Measurements from ENCODE around the gene EFCAB9. TPM values are rescaled to one million over a fixed set of nuclear protein-coding genes. Genes with fewer than 3 reads are reported as not detected.
A peak's percentile ranks its signal among the peaks of the same experiment; 100 is the strongest.

EFCAB9 gene
- total RNA-seq, 6 experiments from 2014 or later: not detected

DNA sequence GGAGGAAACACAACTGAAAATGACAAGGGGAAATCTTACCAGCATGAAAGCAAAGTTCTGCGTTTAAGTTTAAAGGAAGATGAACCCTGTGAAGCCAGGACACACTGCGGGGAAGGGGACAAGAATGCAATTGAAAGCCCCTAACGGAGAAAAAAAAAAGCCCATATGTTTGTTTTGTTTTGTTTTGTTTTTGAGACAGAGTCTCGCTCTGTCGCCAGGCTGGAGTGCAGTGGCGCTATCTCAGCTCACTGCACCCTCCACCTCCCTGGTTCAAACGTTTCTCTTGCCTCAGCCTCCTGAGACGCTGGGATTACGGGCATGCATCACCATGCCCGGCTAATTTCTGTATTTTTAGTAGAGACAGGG, 8.9 kb upstream of the EFCAB9 start:
- Mint-ChIP-seq H3K27ac (peak overlapping the region; percentile 53; the same call in 1 of the 2 replicates), H3K4me1 (ENCODE audit: low read depth) (peaks cover 37% of the 10 kb centered on the region), H3K4me3 (peak overlapping the region; percentile 98; the same call in 1 of the 2 replicates), H3K27me3 (ENCODE audit: insufficient read depth) (peaks cover 2% of the 10 kb centered on the region; the same call in 1 of the 2 replicates), H3K36me3 (ENCODE audit: low read depth) (peaks cover 17% of the 10 kb centered on the region; the same call in 1 of the 2 replicates), H3K9me3 (no peaks in the 10 kb centered on the region)
- TF ChIP-seq, protein P1, sequence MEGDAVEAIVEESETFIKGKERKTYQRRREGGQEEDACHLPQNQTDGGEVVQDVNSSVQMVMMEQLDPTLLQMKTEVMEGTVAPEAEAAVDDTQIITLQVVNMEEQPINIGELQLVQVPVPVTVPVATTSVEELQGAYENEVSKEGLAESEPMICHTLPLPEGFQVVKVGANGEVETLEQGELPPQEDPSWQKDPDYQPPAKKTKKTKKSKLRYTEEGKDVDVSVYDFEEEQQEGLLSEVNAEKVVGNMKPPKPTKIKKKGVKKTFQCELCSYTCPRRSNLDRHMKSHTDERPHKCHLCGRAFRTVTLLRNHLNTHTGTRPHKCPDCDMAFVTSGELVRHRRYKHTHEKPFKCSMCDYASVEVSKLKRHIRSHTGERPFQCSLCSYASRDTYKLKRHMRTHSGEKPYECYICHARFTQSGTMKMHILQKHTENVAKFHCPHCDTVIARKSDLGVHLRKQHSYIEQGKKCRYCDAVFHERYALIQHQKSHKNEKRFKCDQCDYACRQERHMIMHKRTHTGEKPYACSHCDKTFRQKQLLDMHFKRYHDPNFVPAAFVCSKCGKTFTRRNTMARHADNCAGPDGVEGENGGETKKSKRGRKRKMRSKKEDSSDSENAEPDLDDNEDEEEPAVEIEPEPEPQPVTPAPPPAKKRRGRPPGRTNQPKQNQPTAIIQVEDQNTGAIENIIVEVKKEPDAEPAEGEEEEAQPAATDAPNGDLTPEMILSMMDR (IDR thresholded peaks at IDR 0.05): no peak
- DNase-seq: no peak

DNA sequence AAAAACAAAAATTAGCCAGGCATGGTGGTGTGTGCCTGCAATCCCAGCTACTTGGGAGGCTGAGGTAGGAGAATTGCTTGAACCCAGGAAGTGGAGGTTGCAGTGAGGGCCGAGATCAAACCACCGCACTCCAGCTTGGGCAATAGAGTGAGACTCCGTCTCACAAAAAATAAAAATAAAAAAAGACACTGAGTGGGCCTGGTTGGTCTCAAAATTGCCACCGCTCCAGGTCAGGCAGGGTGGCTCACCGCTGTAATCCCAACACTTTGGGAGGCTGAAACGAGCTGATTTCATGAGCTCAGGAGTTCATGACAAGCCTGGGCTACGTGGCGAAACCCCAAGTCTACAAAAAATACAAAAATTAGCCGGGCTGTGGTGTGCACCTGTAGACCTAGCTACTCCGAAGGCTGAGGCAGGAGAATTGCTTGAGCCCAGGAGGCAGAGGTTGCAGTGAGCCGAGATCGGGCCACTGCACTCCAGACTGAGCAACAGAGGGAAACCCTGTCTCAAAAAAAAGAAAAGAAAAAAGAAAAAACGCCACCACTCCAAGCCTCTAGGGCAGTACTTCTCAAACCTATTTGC, 7.8 kb upstream of the EFCAB9 start:
- peak overlapping the region; percentile 98 for H3K4me3 Mint-ChIP-seq
- H3K4me1 Mint-ChIP-seq (ENCODE audit: low read depth): peaks cover 31% of the 10 kb centered on the region
- peak overlapping the region; percentile 93 for H3K27ac Mint-ChIP-seq
- H3K9me3 Mint-ChIP-seq: no peaks in the 10 kb centered on the region
- TF ChIP-seq, protein P1 (IDR thresholded peaks at IDR 0.05): no peak
- peaks cover 12% of the 10 kb centered on the region; the same call in 1 of the 2 replicates for H3K36me3 Mint-ChIP-seq (ENCODE audit: low read depth)
- peaks cover 2% of the 10 kb centered on the region; the same call in 1 of the 2 replicates for H3K27me3 Mint-ChIP-seq (ENCODE audit: insufficient read depth)
- no peak for DNase-seq

DNA sequence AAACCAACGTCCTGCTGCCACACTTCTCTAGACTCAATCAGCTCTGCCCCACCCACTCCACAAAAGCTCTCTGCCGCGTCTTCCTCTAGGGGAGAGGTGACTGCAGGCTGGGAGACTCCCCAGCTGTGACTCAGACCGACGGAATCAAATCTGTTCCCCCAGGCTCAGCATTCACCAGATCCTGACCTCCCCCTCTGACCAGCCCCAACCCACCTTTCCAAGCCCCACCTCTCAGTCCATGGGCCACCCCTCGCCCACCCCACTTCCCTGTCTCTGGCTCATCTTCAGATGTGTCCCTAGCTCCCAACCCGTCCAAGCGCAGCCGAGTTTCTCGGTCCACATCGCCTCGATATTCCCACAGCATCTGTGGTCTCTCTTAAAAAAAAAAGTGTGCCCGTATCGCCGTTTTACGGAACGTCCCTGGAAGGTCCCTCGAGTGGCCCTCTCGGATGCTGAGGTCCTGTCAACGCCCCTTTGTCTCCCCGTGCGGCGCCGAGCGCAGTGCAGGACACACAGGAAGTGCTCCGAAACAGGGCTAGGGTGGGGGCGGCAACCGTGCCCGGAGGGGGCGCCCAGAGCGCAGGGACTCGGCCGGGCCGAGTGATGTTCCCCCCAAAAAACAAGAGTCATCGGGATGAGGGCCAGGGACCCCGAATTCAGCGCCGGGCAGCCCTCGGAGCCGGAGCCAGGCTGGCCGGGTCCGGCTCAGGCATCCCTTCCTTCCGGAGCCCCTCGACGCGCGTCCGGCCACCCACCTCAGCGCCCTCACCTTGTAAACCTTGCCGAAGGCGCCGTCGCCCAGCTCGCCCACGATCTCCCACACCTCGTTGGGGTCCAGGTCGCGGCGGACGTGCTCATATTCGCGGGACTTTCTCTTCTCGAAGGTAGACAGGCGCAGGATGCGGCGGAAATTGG, 6.6 kb upstream of the EFCAB9 start:
- peaks cover 2% of the 10 kb centered on the region; the same call in 1 of the 2 replicates for H3K27me3 Mint-ChIP-seq (ENCODE audit: insufficient read depth)
- peak overlapping the region; percentile 93 for H3K27ac Mint-ChIP-seq
- TF ChIP-seq, protein P1 (IDR thresholded peaks at IDR 0.05): 0 out of 2 replicates have a peak, but pooled peaks have one; percentile 7
- H3K4me1 Mint-ChIP-seq (ENCODE audit: low read depth): peaks cover 31% of the 10 kb centered on the region
- no peaks in the 10 kb centered on the region for H3K9me3 Mint-ChIP-seq
- peak overlapping the region; percentile 98 for H3K4me3 Mint-ChIP-seq
- peaks cover 12% of the 10 kb centered on the region; the same call in 1 of the 2 replicates for H3K36me3 Mint-ChIP-seq (ENCODE audit: low read depth)
- DNase-seq: peak; percentile 81

DNA sequence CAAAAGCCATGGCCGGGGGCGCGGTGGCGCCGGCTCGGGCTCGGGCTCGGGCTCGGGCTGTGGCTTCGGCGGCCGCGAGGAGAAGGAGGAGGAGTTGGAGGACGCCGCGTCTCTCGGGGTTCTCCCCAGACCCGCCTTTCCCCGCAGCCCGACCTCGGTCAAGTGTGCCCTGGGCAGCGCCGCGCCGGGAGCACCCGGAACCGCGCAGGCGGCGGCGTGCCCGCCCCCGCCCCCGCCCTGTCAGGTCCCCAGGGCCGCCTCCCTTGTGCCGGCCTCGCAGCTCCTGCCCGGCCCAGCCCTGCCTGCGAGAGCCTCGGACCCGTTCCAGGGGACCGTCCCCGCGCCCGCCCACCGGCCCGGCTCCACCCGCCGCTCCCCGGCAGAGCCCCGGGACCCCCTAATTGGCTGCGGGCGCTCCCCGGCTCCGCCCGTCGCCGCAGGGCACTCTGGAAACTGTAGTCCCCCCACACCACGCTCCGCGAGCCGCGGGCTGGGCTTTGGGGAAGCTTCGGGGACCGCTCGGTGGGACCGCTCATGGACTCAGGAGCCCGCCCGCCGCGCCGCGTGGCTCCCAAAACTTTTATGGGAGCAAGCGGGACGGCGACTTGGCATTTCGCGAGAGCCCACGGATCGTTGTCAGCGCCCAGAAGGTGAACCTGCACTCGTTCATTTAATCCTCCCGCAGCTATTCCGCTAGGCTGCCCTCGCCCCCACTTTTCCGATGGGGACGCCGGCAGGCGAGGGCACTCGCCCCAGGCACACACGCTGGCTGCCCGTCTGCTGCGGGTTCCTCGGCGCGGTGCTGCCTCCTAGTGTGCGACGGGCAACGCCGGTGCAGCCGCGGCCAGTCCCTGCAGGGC, 5.7 kb upstream of the EFCAB9 start, which contains the start of gene STK10:
TSS of gene STK10 (minus strand) at position 192 of the 860 bp plus-strand sequence. CDS start at position 10, 182 bp downstream.
- Mint-ChIP-seq H3K27ac (peak within 1 kb of the TSS; percentile 93), H3K36me3 (ENCODE audit: low read depth) (peaks cover 8% of the 10 kb centered on the region; the same call in 1 of the 2 replicates), H3K4me1 (ENCODE audit: low read depth) (peaks cover 31% of the 10 kb centered on the region)

More for the DNA sequence above, 5.7 kb upstream of the EFCAB9 start, which contains the start of gene STK10:
- peak within 1 kb of the TSS; percentile 98 for H3K4me3 Mint-ChIP-seq
- peaks cover 2% of the 10 kb centered on the region; the same call in 1 of the 2 replicates for H3K27me3 Mint-ChIP-seq (ENCODE audit: insufficient read depth)
- TF ChIP-seq, protein P1 (IDR thresholded peaks at IDR 0.05): peak; percentile 90
- DNase-seq: peak; percentile 90
- no peaks in the 10 kb centered on the region for H3K9me3 Mint-ChIP-seq
